WI38 (cell line): ENCODE measurements around the gene CCDC190.

Source experiments
- H3K4me3 ChIP-seq: 2 replicates; pipeline ENCODE4 v1.5.1; 2011; ENCODE audit warnings: low read depth, mild to moderate bottlenecking, control low read depth, low read length
- TF ChIP-seq, protein P1 (sequence below): IDR thresholded peaks from 2 replicates; pipeline ENCODE4 v1.5.1; 2012; ENCODE audit warnings: low read depth, mild to moderate bottlenecking, control low read depth, low read length

Gene CCDC190, protein sequence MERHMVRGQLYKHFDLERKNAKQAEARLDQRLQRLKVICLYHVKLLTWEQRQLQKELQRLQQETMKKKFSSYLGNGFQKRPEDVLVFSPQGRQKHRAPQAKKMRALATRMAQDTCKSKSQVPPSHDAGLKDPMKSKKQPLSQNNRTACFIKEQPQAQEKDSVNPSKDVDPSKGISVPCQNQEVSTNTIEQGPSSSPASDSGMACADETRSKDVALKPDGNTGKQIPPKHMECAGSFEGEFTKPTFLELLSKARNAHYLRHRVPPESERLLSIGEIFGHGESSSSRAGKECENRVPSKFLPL

DNA sequence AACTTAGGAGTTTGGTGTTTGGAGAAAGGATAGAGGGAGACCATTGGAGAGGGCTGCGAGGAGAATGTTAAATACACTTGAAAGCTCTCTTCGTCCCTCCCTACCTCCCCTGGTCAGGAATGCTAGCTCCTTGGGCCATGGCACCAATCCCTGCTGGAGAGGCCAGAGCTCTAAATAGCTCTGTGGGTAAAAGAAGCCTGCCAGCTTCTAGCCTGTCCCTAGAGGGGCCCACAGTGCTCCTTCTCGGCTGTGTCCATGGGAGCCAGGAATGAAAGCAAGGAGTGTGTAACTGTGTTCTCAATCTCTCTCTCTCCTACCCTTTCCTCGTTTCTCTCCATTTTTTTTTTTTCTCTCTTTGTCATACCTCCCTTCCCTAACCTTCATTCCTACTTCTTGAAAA lies at the start of gene CCDC190:
TSS of gene CCDC190 (minus strand) at position 75 of the 400 bp plus-strand sequence. CDS start 1,529 bp downstream, outside the sequence.
- TF ChIP-seq, protein P1, sequence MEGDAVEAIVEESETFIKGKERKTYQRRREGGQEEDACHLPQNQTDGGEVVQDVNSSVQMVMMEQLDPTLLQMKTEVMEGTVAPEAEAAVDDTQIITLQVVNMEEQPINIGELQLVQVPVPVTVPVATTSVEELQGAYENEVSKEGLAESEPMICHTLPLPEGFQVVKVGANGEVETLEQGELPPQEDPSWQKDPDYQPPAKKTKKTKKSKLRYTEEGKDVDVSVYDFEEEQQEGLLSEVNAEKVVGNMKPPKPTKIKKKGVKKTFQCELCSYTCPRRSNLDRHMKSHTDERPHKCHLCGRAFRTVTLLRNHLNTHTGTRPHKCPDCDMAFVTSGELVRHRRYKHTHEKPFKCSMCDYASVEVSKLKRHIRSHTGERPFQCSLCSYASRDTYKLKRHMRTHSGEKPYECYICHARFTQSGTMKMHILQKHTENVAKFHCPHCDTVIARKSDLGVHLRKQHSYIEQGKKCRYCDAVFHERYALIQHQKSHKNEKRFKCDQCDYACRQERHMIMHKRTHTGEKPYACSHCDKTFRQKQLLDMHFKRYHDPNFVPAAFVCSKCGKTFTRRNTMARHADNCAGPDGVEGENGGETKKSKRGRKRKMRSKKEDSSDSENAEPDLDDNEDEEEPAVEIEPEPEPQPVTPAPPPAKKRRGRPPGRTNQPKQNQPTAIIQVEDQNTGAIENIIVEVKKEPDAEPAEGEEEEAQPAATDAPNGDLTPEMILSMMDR: no peak

DNA sequence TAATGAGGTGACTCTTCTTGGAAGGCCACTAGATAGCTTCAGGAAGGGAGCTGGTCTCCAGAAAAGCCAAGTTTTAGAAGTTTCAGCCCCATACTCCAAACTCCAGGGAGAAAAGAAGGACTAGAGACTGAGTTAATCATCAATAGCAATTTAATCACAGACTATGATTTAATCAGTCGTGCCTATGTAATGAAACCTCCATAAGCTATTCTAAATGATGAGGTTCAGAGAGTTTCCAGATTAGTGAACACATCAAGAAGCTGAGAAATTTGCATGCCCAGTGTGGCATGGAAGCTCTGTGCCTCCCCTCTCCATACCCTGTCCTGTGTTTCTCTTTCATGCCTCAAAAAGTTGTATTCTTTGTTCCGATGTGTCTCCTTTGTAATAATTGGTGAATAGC lies 49.2 kb upstream of the CCDC190 start:
- TF ChIP-seq, protein P1: no peak
- H3K4me3 ChIP-seq: no peak overlapping the region

More for the DNA sequence above, at the start of gene CCDC190:
- no peak within 1 kb of the TSS for H3K4me3 ChIP-seq

DNA sequence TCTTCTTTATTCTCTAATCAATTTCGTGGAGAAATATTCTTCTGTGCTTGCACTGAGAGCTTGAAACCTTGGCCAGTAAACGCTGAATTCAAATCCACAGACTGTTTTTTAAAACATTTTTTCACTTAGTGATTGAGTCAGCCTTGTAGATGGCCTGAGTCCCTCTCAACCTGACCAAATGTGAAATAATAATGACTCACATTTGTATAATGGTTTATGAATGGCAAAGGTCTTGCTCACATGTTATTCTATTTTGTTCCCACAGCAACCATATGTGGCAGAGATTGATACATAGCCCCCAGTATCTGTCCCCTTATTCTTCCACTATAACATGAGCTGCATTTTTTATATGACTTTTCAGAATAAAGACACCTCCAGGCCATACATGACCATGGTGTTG lies 47.8 kb upstream of the CCDC190 start:
- TF ChIP-seq, protein P1: no peak
- no peak overlapping the region for H3K4me3 ChIP-seq

DNA sequence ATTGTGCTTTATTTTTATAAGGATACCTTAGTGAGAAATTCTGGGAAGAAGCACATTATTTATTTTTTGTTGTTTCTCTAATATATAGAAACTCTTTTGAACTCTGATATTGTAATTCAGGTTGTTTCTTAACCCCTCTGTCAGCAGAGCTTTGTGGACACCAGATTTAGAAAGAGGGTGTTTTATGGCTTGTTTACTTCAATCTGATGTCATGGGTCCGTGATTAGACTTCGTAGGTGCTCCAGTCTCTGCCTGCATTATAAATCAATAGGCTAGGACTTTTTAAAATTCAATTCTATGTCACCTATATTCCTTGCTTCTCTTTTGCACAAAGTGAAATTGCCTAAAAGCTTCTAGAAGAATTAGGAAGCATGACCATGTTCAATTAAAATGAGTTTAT lies 47.3 kb upstream of the CCDC190 start:
- H3K4me3 ChIP-seq: no peak overlapping the region
- TF ChIP-seq, protein P1: no peak

DNA sequence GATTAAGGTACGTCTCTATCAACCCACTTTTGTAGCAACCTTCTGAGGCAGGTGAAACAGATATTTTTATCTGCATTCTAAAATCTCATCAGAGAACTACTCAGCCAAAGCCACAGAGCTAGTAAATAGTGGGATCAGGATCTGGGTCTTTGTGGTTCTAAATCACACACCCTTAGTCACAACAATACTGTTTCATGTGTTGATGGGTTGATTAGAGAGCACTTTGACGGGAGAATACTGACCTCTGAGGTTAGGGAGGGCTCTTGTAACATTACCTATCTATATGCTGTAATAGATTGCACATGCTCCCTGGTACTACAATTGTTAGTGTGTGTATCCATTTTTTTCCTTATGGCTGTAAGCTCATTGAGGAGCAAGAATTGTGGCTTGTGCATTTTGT lies 45.5 kb upstream of the CCDC190 start:
- no peak overlapping the region for H3K4me3 ChIP-seq
- TF ChIP-seq, protein P1: no peak

DNA sequence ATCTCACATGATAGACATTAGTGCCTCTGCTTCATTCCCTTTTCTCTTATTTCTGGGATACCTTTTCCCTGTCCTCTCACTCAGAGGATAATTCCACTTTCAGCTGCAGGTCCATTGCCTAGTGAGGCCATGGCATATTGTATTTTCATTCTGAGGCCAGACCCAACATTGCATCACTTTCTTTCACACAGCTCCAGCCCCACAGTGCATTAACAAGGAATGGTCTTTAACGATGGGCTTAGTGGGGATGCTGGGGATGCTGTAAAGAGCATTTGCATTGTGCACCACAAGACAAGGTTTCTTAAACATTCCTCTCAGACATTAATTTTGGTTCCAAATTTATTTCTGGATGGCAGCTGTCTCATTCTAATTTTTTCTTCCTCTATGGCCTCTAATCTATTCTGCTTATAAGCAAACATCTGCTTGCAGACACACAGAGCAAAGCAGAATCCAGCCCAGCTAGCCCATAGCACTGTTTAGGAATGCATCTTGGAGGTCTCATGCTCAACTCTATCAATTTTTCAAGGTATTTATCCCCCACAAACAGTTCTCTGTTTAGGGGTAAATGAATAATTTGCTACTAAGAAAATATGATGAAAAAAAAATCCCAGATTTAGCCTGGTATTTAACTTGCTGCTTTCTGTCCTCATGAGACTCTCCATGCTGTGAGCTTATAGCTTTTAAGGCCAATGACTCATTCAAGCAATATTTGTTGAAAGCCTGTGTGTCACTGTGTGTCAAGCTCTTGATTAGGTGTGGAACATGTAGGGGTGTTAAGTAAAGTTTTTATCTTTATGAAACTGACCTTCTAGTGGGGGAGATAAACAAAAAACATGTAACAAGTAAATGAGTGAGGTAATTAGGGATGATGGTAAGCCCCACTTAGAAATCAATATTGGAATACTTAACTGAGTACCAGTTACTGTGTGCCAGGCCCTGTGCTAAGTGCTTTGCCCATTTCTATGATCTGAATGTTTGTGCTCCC lies 44.5 kb upstream of the CCDC190 start:
- no peak overlapping the region for H3K4me3 ChIP-seq
- TF ChIP-seq, protein P1: no peak

DNA sequence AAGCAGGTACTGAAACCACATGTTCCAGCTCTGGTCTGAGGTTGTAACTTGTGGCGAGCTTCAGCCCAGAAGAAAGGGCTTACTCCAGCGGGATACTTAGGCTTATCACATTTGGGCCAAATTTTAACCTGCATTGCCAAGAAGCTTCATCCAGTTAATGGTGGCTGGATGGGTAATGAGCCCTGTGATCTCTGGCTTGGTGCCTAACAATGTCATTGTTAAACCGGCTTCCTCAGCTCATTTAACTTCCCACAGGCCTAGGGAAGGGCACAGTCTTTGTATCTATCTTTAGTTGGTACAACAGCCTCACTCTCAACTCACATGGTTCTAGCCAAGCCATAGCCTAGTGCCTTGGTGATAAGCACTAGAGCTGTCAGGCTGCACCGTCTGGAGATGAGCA lies 43.6 kb upstream of the CCDC190 start:
- no peak overlapping the region for H3K4me3 ChIP-seq
- TF ChIP-seq, protein P1: no peak
